Calu3 (cell line): ENCODE measurements around the gene ABCC8. TPM values are rescaled to one million over a fixed set of nuclear protein-coding genes. Genes with fewer than 3 reads are reported as not detected.

Experiments
- BruUV-seq: library from RNA; stranded (reverse); fragments of 400-500 nt; replicated peaks from 2 replicates; lab custom pipeline; 2021; lab: Mats Ljungman, UMichigan
- CTCF ChIA-PET: fragments of 300-600 bp; sonication (Branson Sonifier 250); formaldehyde crosslinking; loops from one replicate; lab custom pipeline; 2022; ENCODE audit warnings: antibody characterized with exemption; lab: Charles Lee
- DNase-seq: peaks from one replicate; pipeline ENCODE4 v3.0.0; 2022
- H3K27ac Mint-ChIP-seq: one replicate; pipeline ENCODE4 v1.8.0; 2022; ENCODE audit warnings: mixed read lengths; ENCODE audit not compliant: unreplicated experiment
- H3K27me3 Mint-ChIP-seq: one replicate; pipeline ENCODE4 v1.8.0; 2022; ENCODE audit warnings: mixed read lengths; ENCODE audit not compliant: unreplicated experiment
- H3K36me3 Mint-ChIP-seq: one replicate; pipeline ENCODE4 v1.8.0; 2022; ENCODE audit warnings: mild to moderate bottlenecking, moderate library complexity, mixed read lengths; ENCODE audit not compliant: insufficient read depth, unreplicated experiment
- H3K4me1 Mint-ChIP-seq: one replicate; pipeline ENCODE4 v1.8.0; 2022; ENCODE audit warnings: mild to moderate bottlenecking, low read depth, mixed read lengths; ENCODE audit not compliant: unreplicated experiment
- H3K4me3 Mint-ChIP-seq: one replicate; pipeline ENCODE4 v1.8.0; 2022; ENCODE audit warnings: mild to moderate bottlenecking, low read depth, moderate library complexity, mixed read lengths; ENCODE audit not compliant: unreplicated experiment
- H3K9me3 Mint-ChIP-seq: one replicate; pipeline ENCODE4 v1.8.0; 2022; ENCODE audit warnings: low read depth, mixed read lengths; ENCODE audit not compliant: unreplicated experiment
- CTCF ChIP-seq: fragments of 200-600 bp; IDR thresholded peaks from one replicate; pipeline ENCODE4 v1.8.0; 2022; ENCODE audit warnings: antibody characterized with exemption; ENCODE audit not compliant: unreplicated experiment
- intact Hi-C: fragments of 100-400 bp; cut with micrococcal nuclease; formaldehyde crosslinking; loops from one replicate; pipeline ENCODE4 v1.10.0; 2022; ENCODE audit not compliant: unreplicated experiment
- total RNA-seq: library from RNA; stranded (reverse); gene quantifications from 2 replicates; pipeline ENCODE4 v1.2.3, GENCODE V29; 2022

Gene ABCC8
- total RNA-seq, 1 experiment from 2014 or later = 0.76 TPM

GRCh38 chr11:17403980-17404759 is 72.5 kb downstream of the ABCC8 start:
- intact Hi-C loops = no loop called here
- CTCF ChIA-PET = interaction anchor here (0.7 kb wide), 1 partner anchor 37 kb away, joined by 3 read pairs; no protein-coding TSS in a partner anchor
- DNase-seq = no peak
- H3K36me3 Mint-ChIP-seq = no peaks in the 10 kb centered on the region
- no peak for TF ChIP-seq CTCF
- no peak overlapping the region for H3K4me3 Mint-ChIP-seq
- H3K9me3 Mint-ChIP-seq = peaks cover 3% of the 10 kb centered on the region
- peaks cover 15% of the 10 kb centered on the region for H3K4me1 Mint-ChIP-seq
- no TSS peak for BruUV-seq
- H3K27ac Mint-ChIP-seq = no peak overlapping the region
- H3K27me3 Mint-ChIP-seq = no peaks in the 10 kb centered on the region

- no peak for DNase-seq
- intact Hi-C loops = no loop called here
Observed at GRCh38 chr11:17402486-17402885, 74.2 kb downstream of the ABCC8 start.

GRCh38 chr11:17401841-17402240 is 74.8 kb downstream of the ABCC8 start:
- CTCF ChIA-PET = no interaction called here
- intact Hi-C loops = no loop called here
- Mint-ChIP-seq H3K27ac (no peak overlapping the region), H3K4me3 (no peak overlapping the region), H3K4me1 (peaks cover 25% of the 10 kb centered on the region), H3K27me3 (peaks cover 1% of the 10 kb centered on the region), H3K9me3 (peaks cover 3% of the 10 kb centered on the region), H3K36me3 (no peaks in the 10 kb centered on the region)
- BruUV-seq = no TSS peak
- TF ChIP-seq CTCF = no peak
- DNase-seq = no peak

More at GRCh38 chr11:17402486-17402885, 74.2 kb downstream of the ABCC8 start:
- Mint-ChIP-seq H3K4me1 (peaks cover 25% of the 10 kb centered on the region), H3K4me3 (no peak overlapping the region), H3K27me3 (no peaks in the 10 kb centered on the region), H3K27ac (no peak overlapping the region), H3K9me3 (peaks cover 3% of the 10 kb centered on the region), H3K36me3 (no peaks in the 10 kb centered on the region)
- no TSS peak for BruUV-seq
- CTCF ChIA-PET = no interaction called here
- no peak for TF ChIP-seq CTCF

GRCh38 chr11:17401316-17401715 is 75.3 kb downstream of the ABCC8 start:
- no peaks in the 10 kb centered on the region for H3K36me3 Mint-ChIP-seq
- TF ChIP-seq CTCF = no peak
- peaks cover 3% of the 10 kb centered on the region for H3K9me3 Mint-ChIP-seq
- H3K27me3 Mint-ChIP-seq = peaks cover 7% of the 10 kb centered on the region
- H3K4me3 Mint-ChIP-seq = no peak overlapping the region
- H3K4me1 Mint-ChIP-seq = peaks cover 25% of the 10 kb centered on the region
- intact Hi-C loops = no loop called here
- CTCF ChIA-PET = no interaction called here
- H3K27ac Mint-ChIP-seq = no peak overlapping the region
- BruUV-seq = no TSS peak
- no peak for DNase-seq
